GM04503 (cell line): Measurements from ENCODE around the gene ARHGEF3.

Experiments used
- DNase-seq: peaks from one replicate; pipeline ENCODE4 v3.0.0-alpha.2; 2012; ENCODE audit warnings: low read depth

ARHGEF3 gene

GRCh38 chr3:56795097-56795828 is 6.5 kb downstream of the ARHGEF3 start:
- DNase-seq: no peak

- DNase-seq: no peak
Observed at GRCh38 chr3:56792193-56792592, 9.6 kb downstream of the ARHGEF3 start.

- no peak for DNase-seq
Observed at GRCh38 chr3:56790016-56790821, 11.5 kb downstream of the ARHGEF3 start.

GRCh38 chr3:56789076-56789475 is 12.7 kb downstream of the ARHGEF3 start:
- DNase-seq: no peak

GRCh38 chr3:56788521-56788920 is 13.2 kb downstream of the ARHGEF3 start:
- DNase-seq: no peak

- DNase-seq: no peak
Observed at GRCh38 chr3:56787784-56788256, 13.9 kb downstream of the ARHGEF3 start.

- DNase-seq: no peak
Observed at GRCh38 chr3:56787258-56787775, 14.4 kb downstream of the ARHGEF3 start.

GRCh38 chr3:56785499-56785898 is 16.2 kb downstream of the ARHGEF3 start:
- no peak for DNase-seq

GRCh38 chr3:56784448-56785001 is 17.2 kb downstream of the ARHGEF3 start:
- DNase-seq: no peak

GRCh38 chr3:56783644-56784447 is 17.9 kb downstream of the ARHGEF3 start:
- peak; percentile 35 for DNase-seq

GRCh38 chr3:56782906-56783305 is 18.8 kb downstream of the ARHGEF3 start:
- DNase-seq: no peak

GRCh38 chr3:56782215-56782614 is 19.5 kb downstream of the ARHGEF3 start:
- no peak for DNase-seq

GRCh38 chr3:56781762-56782161 is 20.0 kb downstream of the ARHGEF3 start:
- DNase-seq: no peak

GRCh38 chr3:56780936-56781335 is 20.8 kb downstream of the ARHGEF3 start:
- no peak for DNase-seq

GRCh38 chr3:56778893-56779292 is 22.9 kb downstream of the ARHGEF3 start:
- no peak for DNase-seq

GRCh38 chr3:56776556-56776950 is 25.2 kb downstream of the ARHGEF3 start:
- no peak for DNase-seq

GRCh38 chr3:56775838-56776555 is 25.8 kb downstream of the ARHGEF3 start:
- DNase-seq: no peak

- DNase-seq: no peak
Observed at GRCh38 chr3:56775445-56775837, 26.3 kb downstream of the ARHGEF3 start.

- DNase-seq: no peak
Observed at GRCh38 chr3:56773986-56774385, 27.8 kb downstream of the ARHGEF3 start.

GRCh38 chr3:56772952-56773938 is 28.5 kb downstream of the ARHGEF3 start:
- DNase-seq: no peak
